ENCODE results near the gene LDOC1.
"Not testable (repeated sequence)": the region's sequence is repeated elsewhere in the genome, so short reads cannot be mapped to it uniquely, and the experiment has no call there.

LDOC1 gene

GRCh38 chrX:141176586-141177451 lies at the start of gene LDOC1:
LDOC1 (minus strand) TSS chrX:141177129; CDS start chrX:141177021, 108 bp downstream.
- DNase-seq (ENCODE audit: low read depth), result peak; percentile 45

- no peak for DNase-seq (ENCODE audit: low read depth)
These were observed 44.7 kb upstream of the LDOC1 start for GRCh38 chrX:141221611-141222010.

- no peak for DNase-seq (ENCODE audit: low read depth)
These were observed 43.5 kb upstream of the LDOC1 start for GRCh38 chrX:141220342-141221008.

GRCh38 chrX:141214196-141214595 lies 37.3 kb upstream of the LDOC1 start:
- no peak for DNase-seq (ENCODE audit: low read depth)

GRCh38 chrX:141201962-141202361 lies 25.0 kb upstream of the LDOC1 start:
- no peak for DNase-seq (ENCODE audit: low read depth)

GRCh38 chrX:141188573-141188972 lies 11.6 kb upstream of the LDOC1 start:
- not testable (repeated sequence) for DNase-seq (ENCODE audit: low read depth)

GRCh38 chrX:141185366-141185765 lies 8.4 kb upstream of the LDOC1 start:
- no peak for DNase-seq (ENCODE audit: low read depth)

GRCh38 chrX:141183000-141183399 lies 6.1 kb upstream of the LDOC1 start:
- DNase-seq (ENCODE audit: low read depth), result no peak

- DNase-seq (ENCODE audit: low read depth), result no peak
These were observed 3.9 kb upstream of the LDOC1 start for GRCh38 chrX:141180851-141181250.

- no peak for DNase-seq (ENCODE audit: low read depth)
These were observed 1.1 kb downstream of the LDOC1 start for GRCh38 chrX:141175786-141176185.

- no peak for DNase-seq (ENCODE audit: low read depth)
These were observed 12.5 kb downstream of the LDOC1 start for GRCh38 chrX:141164406-141164805.

GRCh38 chrX:141158084-141158483 lies 18.8 kb downstream of the LDOC1 start:
- DNase-seq (ENCODE audit: low read depth), result no peak

- not testable (repeated sequence) for DNase-seq (ENCODE audit: low read depth)
These were observed 21.7 kb downstream of the LDOC1 start for GRCh38 chrX:141155231-141155630.

GRCh38 chrX:141142946-141143345 lies 34.0 kb downstream of the LDOC1 start:
- DNase-seq (ENCODE audit: low read depth), result no peak

- DNase-seq (ENCODE audit: low read depth), result no peak
These were observed 43.7 kb downstream of the LDOC1 start for GRCh38 chrX:141133272-141133671.

- DNase-seq (ENCODE audit: low read depth), result no peak
These were observed 49.8 kb downstream of the LDOC1 start for GRCh38 chrX:141127146-141127545.
